Measurements from ENCODE around the gene CCNL2. TPM values are rescaled to one million over a fixed set of nuclear protein-coding genes. Genes with fewer than 3 reads are reported as not detected.
"Not testable (repeated sequence)": the region's sequence is repeated elsewhere in the genome, so short reads cannot be mapped to it uniquely, and the experiment has no call there.

CCNL2 gene
- total RNA-seq, 1 donor from 2014 or later: 266 TPM

DNA sequence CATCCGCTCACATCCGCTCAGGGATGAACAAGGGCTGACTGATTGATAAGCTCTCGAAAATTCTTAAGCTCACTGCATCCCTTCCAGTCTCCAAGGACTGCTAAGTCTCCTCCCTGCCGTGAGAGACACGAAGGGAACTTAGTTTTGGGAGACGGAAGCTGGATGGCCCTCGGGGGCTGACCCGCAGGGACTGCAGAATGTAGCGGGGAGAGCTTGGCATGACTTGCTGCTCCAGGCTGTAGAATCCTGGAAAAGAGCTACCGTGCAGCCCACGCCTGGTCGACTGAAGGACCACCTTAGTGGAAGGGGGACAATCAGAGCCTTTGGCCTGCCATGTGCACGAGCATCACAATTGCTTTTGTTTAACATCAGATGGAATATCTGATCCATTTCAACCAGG, 16.6 kb upstream of the CCNL2 start:
- H3K27me3 Mint-ChIP-seq (ENCODE audit: unreplicated experiment): peaks cover 1% of the 10 kb centered on the region
- H3K4me3 Mint-ChIP-seq (ENCODE audit: unreplicated experiment): no peak overlapping the region
- H3K4me1 Mint-ChIP-seq (ENCODE audit: unreplicated experiment): no peaks in the 10 kb centered on the region
- peaks cover 3% of the 10 kb centered on the region for H3K36me3 Mint-ChIP-seq (ENCODE audit: low read depth, unreplicated experiment)
- no peaks in the 10 kb centered on the region for H3K9me3 Mint-ChIP-seq (ENCODE audit: unreplicated experiment)
- TF ChIP-seq, protein P1, sequence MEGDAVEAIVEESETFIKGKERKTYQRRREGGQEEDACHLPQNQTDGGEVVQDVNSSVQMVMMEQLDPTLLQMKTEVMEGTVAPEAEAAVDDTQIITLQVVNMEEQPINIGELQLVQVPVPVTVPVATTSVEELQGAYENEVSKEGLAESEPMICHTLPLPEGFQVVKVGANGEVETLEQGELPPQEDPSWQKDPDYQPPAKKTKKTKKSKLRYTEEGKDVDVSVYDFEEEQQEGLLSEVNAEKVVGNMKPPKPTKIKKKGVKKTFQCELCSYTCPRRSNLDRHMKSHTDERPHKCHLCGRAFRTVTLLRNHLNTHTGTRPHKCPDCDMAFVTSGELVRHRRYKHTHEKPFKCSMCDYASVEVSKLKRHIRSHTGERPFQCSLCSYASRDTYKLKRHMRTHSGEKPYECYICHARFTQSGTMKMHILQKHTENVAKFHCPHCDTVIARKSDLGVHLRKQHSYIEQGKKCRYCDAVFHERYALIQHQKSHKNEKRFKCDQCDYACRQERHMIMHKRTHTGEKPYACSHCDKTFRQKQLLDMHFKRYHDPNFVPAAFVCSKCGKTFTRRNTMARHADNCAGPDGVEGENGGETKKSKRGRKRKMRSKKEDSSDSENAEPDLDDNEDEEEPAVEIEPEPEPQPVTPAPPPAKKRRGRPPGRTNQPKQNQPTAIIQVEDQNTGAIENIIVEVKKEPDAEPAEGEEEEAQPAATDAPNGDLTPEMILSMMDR (IDR thresholded peaks at IDR 0.05; ENCODE audit: unreplicated experiment): no peak
- no peak for DNase-seq (ENCODE audit: low spot score)
- H3K27ac Mint-ChIP-seq (ENCODE audit: unreplicated experiment): no peak overlapping the region

DNA sequence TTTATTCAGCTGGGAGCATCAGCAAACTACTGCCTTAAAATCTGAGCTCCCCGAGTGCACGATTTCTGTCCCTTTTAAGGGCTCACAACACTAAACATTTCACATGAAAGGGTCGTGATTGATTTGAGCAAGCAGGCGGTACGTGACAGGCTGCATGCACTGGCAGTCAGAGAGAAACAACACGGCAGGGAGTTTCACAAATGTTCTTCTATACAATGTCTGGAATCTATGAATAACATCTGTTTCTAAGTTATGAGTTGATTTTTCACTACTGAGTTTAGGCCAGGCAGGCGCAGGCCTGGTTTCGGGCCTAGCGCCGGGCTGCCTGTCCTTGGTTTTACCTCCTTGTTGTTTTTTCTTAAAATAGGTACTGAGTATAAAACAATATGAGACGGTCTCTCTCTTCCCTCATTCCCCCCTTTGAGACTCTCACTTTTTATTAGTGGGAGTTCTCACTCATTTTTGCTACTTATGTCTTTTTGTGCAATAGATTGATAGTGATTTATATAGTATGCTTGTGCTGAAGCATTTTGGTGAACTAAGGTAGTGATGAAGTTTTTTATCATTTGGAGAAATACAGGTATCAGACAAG, 13.3 kb upstream of the CCNL2 start:
- H3K9me3 Mint-ChIP-seq (ENCODE audit: unreplicated experiment); DNase-seq (ENCODE audit: low spot score); H3K4me3 Mint-ChIP-seq (ENCODE audit: unreplicated experiment); H3K27ac Mint-ChIP-seq (ENCODE audit: unreplicated experiment); H3K27me3 Mint-ChIP-seq (ENCODE audit: unreplicated experiment); H3K36me3 Mint-ChIP-seq (ENCODE audit: low read depth, unreplicated experiment); H3K4me1 Mint-ChIP-seq (ENCODE audit: unreplicated experiment): not testable (repeated sequence)

DNA sequence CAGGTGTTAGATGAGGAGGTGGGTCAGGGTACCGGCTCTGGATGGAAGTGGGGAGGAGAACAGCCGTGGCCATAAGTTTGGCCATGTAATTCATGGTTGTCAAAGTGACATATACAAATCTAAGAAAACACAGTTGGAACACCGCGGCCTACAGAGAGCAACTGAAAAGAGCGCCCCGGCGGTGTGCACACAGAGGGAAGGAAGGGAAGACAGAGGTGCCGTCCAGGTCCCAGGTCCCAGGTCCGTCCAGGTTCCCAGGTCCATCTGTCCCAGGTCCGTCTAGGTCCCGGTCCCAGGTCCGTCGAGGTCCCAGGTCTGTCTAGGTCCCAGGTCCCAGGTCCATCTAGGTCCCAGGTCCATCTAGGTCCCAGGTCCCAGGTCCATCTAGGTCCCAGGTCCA, 12.5 kb upstream of the CCNL2 start:
- Mint-ChIP-seq H3K27me3 (ENCODE audit: unreplicated experiment) (no peaks in the 10 kb centered on the region), H3K4me3 (ENCODE audit: unreplicated experiment) (no peak overlapping the region), H3K4me1 (ENCODE audit: unreplicated experiment) (peaks cover 5% of the 10 kb centered on the region), H3K9me3 (ENCODE audit: unreplicated experiment) (no peaks in the 10 kb centered on the region), H3K36me3 (ENCODE audit: low read depth, unreplicated experiment) (peaks cover 3% of the 10 kb centered on the region), H3K27ac (ENCODE audit: unreplicated experiment) (no peak overlapping the region)
- no peak for DNase-seq (ENCODE audit: low spot score)
- TF ChIP-seq, protein P1 (IDR thresholded peaks at IDR 0.05; ENCODE audit: unreplicated experiment): no peak

DNA sequence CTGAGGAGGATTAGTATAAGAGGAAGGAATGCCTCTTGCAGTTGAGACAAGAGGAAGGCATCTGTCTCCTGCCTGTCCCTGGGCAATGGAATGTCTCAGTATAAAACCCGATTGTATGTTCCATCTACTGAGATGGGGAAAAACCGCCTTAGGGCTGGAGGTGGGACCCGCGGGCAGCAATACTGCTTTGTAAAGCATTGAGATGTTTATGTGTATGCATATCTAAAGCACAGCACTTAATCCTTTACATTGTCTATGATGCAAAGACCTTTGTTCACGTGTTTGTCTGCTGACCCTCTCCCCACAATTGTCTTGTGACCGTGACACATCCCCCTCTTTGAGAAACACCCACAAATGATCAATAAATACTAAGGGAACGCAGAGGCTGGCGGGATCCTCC, 11.1 kb upstream of the CCNL2 start:
- H3K27ac Mint-ChIP-seq (ENCODE audit: unreplicated experiment); DNase-seq (ENCODE audit: low spot score); H3K9me3 Mint-ChIP-seq (ENCODE audit: unreplicated experiment); H3K4me3 Mint-ChIP-seq (ENCODE audit: unreplicated experiment); H3K4me1 Mint-ChIP-seq (ENCODE audit: unreplicated experiment); H3K36me3 Mint-ChIP-seq (ENCODE audit: low read depth, unreplicated experiment); H3K27me3 Mint-ChIP-seq (ENCODE audit: unreplicated experiment): not testable (repeated sequence)

DNA sequence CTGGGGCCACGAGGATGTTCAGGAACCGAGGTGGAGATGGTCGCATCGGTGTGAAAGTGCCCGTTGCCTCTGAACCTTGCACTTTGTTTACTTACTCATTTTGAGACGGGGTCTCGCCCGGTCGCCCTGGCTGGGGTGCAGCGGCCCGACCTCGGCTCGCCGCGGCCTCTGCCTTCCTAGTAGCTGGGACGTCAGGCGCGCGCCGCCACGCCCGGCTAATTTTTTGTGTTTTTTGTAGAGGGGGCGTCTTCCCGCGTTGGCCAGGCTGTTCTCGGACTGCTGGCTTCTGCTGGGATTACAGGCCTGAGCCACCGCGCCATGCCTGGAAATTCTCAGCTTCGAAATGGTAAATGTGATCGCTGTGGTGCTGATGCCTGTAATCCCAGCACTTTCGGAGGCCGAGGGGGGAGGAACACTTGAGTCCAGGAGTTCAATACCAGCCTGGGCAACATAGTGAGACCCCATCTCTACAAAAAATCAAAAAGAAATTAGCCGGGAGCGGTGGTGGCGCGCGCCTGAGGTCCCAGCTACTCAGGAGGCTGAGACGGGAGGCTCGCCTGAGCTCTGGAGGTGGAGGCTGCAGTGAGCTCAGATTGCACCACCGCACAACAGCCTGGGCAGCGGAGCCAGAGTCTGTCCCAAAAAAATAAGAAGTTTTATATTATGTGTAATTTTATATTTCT, 8.6 kb upstream of the CCNL2 start:
- peak; percentile 68 for DNase-seq (ENCODE audit: low spot score)

More for the DNA sequence above, 8.6 kb upstream of the CCNL2 start:
- Mint-ChIP-seq H3K4me1 (ENCODE audit: unreplicated experiment) (peaks cover 9% of the 10 kb centered on the region), H3K27me3 (ENCODE audit: unreplicated experiment) (peaks cover 10% of the 10 kb centered on the region), H3K4me3 (ENCODE audit: unreplicated experiment) (peak overlapping the region; percentile 92), H3K9me3 (ENCODE audit: unreplicated experiment) (no peaks in the 10 kb centered on the region), H3K36me3 (ENCODE audit: low read depth, unreplicated experiment) (peaks cover 18% of the 10 kb centered on the region), H3K27ac (ENCODE audit: unreplicated experiment) (no peak overlapping the region)
- TF ChIP-seq, protein P1 (IDR thresholded peaks at IDR 0.05; ENCODE audit: unreplicated experiment): no peak
